Measurements from ENCODE around the gene CXCL14.

Gene CXCL14

DNA sequence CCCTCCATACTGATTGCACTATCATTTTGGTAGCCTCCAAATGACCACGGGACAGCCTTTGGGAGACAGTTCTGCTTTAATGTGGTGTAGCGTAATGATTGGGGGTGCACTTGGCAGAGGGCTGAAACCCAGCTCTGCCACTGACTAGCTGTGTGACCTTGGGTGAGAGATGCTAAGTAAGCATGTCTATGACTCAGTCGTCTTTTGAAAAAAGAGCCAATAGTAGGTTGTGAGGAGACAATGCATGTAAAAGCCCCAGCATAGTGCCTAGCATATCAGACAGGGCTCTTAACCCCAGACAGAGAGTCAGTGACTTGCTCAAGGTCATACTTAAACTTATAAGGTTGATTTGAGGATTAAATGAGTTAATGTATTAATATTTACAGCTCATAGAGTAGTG is 18.0 kb upstream of the CXCL14 start:
- DNase-seq (ENCODE audit: low read depth in 2 of 2): no peak

GRCh38 chr5:135596157-135596763 is 17.5 kb upstream of the CXCL14 start:
- no peak for DNase-seq (ENCODE audit: low read depth in 2 of 2)

DNA sequence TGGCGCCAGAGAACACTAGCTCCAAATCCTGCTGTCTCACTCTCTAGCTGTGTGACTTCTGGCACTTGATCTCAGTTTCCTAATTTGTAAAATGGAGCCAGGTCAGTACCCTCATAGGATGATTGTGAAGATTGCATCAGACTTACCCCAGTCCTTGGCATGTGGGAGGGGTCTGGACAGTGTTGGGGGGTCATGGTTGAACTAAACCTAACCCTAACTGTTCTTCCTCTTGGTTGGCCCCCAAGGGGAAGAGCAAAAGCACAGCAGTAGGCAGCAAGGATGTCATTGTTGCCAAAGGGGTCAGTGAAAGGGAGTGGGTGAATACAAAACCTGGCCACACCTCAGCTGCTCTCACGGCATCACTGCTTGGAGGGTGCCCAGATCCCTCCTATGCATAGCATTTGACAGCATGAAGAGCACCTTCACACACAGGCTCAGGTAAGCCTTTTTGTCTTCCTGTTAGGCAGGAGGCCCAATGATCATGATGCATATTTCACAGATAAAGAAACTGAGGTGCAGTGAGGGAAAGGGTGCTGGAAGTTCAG is 15.7 kb upstream of the CXCL14 start:
- DNase-seq (ENCODE audit: low read depth in 2 of 2): no peak

DNA sequence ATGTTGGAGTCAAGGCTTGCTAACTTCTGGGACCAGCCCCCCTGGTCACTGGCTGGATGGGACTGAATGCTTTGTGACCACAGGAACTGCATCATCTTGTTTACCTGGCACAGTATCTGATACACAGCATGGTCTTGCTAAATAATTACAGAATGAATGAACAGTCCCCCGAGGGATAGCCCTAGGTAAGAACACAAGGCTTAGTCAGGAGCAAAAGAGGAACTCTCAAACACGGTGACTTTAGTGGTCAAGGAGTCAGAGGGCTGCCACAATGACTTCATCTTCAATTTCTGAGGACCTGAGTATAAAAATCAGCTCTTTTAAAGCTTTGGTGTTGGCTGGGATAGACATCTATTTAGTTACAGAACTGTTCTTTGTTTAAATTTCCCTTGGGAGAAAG is 15.1 kb upstream of the CXCL14 start:
- DNase-seq (ENCODE audit: low read depth in 2 of 2): no peak

- no peak for DNase-seq (ENCODE audit: low read depth in 2 of 2)
Measured at GRCh38 chr5:135593141-135593540, 14.3 kb upstream of the CXCL14 start.

GRCh38 chr5:135592312-135593045 is 13.7 kb upstream of the CXCL14 start:
- DNase-seq (ENCODE audit: low read depth in 2 of 2): no peak

GRCh38 chr5:135591277-135591676 is 12.5 kb upstream of the CXCL14 start:
- no peak for DNase-seq (ENCODE audit: low read depth in 2 of 2)

GRCh38 chr5:135589152-135589551 is 10.4 kb upstream of the CXCL14 start:
- no peak for DNase-seq (ENCODE audit: low read depth in 2 of 2)

- no peak for DNase-seq (ENCODE audit: low read depth in 2 of 2)
Measured at GRCh38 chr5:135587721-135588663, 9.2 kb upstream of the CXCL14 start.

GRCh38 chr5:135584918-135585317 is 6.1 kb upstream of the CXCL14 start:
- DNase-seq (ENCODE audit: low read depth in 2 of 2): no peak

GRCh38 chr5:135584276-135584675 is 5.5 kb upstream of the CXCL14 start:
- no peak for DNase-seq (ENCODE audit: low read depth in 2 of 2)

- no peak for DNase-seq (ENCODE audit: low read depth in 2 of 2)
Measured at GRCh38 chr5:135582099-135582781, 3.4 kb upstream of the CXCL14 start.

DNA sequence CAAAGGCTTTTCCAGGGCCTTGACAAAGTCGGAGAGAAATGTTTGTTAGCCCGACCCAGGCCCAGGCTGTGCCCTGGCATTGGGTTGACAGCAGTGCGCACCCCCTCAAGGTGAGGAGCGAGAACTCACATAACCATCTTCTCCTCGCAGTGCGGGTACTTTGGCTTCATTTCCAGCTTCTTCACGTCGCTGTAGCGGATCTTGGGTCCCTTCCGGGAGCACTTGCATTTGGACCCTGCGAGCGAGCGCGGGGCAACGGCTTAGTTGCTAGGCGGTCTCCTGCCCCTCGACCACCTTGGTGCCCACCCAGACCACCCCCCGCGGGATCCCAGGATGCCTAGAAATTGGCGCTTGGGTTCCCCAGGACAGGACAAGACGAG is 496 bp downstream of the CXCL14 start:
- DNase-seq (ENCODE audit: low read depth in 2 of 2): no peak

- DNase-seq (ENCODE audit: low read depth in 2 of 2): no peak
Measured at GRCh38 chr5:135577421-135577820, 1.4 kb downstream of the CXCL14 start.

GRCh38 chr5:135576075-135576599 is 2.7 kb downstream of the CXCL14 start:
- no peak for DNase-seq (ENCODE audit: low read depth in 2 of 2)

DNA sequence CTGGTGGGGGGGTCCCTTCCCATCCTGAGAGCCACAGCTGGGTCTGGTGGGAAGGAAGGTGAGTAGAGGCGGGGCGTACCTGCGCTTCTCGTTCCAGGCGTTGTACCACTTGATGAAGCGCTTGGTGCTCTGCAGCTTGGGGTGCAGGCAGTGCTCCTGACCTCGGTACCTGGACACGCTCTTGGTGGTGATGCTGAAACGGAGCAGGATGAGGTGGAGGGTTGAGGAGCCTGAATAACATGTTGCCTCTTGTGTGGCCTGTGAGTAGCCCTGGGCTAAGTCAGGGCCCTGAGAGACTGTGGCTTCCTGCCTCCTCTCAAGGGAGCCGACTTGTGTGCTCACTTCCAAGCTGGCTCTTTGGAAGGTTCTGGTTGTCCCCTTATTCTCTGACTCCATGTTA is 4.3 kb downstream of the CXCL14 start:
- no peak for DNase-seq (ENCODE audit: low read depth in 2 of 2)

- no peak for DNase-seq (ENCODE audit: low read depth in 2 of 2)
Measured at GRCh38 chr5:135571902-135572301, 6.9 kb downstream of the CXCL14 start.

DNA sequence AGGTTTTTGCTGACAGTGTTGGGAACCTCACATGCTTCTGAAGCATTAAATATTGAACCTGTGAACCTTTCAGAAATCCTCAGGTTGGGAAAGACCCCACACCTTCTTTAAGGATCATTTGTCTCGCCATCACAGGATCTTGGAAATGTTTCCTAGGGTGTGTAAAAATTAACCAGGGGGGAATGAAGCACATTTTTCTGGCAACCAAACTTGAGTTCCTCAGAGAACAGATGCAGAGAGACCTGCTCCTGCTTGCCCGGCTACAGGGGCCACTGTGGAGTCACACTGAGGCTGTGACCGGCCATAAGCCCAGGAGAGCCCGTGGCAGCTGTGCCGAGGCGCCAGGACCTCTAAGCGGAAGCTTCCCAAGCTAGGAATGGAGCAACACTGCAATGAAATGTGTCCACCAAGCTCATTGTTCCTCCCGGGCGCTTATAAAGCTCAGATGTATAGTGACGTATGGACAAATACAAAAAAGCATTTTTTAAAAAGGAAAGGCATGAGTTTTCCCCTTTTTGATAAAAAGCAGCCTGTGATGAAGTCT is 7.7 kb downstream of the CXCL14 start:
- no peak for DNase-seq (ENCODE audit: low read depth in 2 of 2)

DNA sequence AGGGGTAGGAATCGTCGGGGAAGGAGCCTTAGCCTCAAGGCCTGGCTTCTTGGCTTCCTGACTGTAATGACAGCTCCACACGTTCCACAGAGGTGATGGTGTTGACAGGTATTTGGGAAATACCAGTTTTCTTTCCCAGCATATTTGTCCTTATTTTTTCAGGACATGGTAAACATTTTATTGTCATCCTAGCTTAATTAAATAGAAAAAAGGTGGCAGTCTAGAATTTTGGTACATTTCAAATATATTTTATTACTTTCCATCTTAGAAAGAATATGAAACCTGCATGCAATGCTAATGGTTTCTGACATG is 8.4 kb downstream of the CXCL14 start:
- no peak for DNase-seq (ENCODE audit: low read depth in 2 of 2)

DNA sequence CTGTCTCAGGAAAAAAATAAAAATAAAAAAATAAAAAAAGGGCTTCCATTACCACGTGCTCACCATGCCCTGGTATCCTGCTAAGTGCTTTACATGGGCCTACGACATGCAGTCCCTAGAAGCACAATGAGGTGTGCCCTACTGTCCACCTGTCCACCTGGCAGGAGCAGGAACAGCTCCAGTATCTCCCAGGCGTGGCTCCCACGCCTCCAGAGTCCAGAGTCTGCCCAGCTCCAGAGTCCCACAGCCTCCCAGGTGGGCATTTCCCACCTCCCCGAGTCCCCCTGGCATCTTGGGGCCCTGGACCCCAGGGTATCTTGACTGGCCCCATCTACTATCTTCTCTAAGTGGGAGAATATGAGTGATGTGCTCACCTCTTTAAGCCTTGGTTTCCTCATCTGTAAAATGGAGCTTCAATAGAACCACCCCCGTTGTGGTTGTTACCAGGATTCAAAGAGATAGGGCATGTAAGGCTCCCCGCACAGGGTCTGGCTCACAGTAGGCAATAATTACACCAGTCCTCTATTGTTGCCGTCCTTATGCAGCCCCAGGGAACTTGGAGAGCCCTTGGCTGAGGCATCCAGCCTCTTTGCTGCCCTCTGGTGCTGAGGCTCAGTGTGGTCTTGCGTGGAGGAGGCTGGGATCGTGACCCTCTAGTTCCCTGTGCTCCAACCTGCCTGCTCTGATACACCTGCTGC is 8.9 kb downstream of the CXCL14 start:
- DNase-seq (ENCODE audit: low read depth in 2 of 2): no peak

GRCh38 chr5:135568923-135569360 is 9.8 kb downstream of the CXCL14 start:
- no peak for DNase-seq (ENCODE audit: low read depth in 2 of 2)

Data from activated CD8-positive, alpha-beta memory T cell treated with anti-CD3 and anti-CD28 coated beads for 4 hours (primary cell).